ENCODE data around the gene PRKN. TPM values are rescaled to one million over a fixed set of nuclear protein-coding genes. Genes with fewer than 3 reads are reported as not detected.

PRKN gene
- total RNA-seq, 1 experiment from 2014 or later = not detected

DNA sequence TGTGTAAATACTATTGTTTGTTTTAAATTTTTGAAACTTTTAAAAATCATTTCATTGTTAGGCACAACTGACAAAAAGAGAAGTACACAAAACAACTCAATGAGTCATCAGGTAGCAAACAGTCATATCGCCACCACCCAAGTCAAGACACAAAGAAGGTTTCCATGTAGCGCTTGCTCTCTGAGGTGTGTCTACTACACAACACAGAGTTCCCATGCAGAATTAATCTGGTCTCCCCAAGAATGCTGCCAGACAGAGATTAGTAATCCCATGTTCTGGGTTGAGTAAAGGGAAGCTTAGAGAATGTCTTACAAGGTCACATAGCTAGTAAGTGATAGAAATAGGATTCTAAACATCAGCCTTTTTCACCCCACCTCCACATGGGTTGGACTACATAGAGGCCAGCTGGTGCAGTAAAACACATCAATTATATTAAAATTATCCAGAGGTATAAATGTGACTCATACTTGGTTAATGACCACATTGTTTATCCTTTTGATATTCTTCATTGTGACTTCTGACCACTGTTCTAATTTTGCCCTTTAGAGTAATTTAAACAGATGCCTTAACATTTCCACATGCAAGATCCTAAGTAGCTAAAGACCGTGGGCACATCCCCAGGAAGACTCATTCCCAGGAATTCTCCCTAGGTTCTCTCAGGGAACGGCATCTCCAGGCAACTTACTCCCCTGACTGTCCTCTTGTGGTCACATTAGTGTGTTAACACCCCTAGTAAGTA lies 413.5 kb downstream of the PRKN start:
- no peak for DNase-seq (ENCODE audit: low read depth)

DNA sequence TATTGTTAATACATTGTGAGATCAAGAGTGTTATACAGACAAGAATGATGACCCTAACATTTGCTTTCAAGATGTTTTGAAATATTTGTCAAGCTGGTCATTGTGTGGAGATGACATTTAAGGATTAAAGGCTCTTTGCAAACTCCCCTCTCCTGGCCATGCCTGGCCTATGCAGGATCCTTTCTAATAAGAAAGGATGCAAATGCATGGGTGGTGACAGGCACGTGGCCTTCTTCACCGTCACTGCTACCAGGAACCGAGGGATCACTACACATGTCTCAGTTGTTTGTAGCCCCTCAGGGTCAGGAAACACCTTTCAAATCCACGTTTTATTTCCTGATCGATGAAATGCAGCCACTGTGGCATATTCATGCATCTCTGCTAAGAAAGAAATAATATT lies 419.7 kb downstream of the PRKN start:
- DNase-seq (ENCODE audit: low read depth) = no peak

DNA sequence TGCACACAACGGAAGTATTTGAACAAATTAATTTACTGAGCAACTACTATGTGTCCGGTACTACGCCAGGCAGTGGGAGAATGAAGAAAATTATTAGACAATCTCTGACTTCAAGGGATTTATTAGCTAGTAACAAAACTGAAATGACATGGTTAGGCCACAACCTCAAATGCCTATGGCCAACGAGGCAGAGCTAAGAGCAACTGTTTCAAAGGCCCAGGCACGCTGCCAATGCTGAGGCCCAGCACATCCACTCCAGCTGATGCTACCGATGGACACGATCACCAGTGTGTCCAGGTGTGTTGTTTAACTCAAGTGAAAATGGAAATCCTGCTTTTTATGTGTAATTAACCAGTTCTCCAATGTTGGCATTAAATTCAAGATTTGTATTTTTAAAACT lies 420.9 kb downstream of the PRKN start:
- DNase-seq (ENCODE audit: low read depth) = no peak

DNA sequence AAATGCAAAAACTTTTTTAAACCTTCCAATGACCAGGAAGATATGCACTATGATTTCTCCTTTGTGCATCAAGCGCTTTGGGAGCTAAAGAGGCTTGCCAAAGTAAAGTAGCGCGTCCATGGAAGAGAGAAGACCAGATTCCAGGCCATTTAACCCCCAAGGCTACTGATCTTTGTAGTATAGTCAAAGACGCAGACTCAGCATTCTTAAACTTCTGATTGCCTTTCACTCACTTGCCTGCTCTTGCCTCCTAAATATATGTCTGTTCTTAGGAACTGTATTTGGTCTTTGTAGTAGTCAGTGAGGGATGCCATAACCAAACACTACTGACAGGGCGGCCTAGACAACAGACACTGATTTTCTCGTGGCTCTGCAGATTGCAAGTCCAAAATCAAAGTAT lies 426.4 kb downstream of the PRKN start:
- no peak for DNase-seq (ENCODE audit: low read depth)

DNA sequence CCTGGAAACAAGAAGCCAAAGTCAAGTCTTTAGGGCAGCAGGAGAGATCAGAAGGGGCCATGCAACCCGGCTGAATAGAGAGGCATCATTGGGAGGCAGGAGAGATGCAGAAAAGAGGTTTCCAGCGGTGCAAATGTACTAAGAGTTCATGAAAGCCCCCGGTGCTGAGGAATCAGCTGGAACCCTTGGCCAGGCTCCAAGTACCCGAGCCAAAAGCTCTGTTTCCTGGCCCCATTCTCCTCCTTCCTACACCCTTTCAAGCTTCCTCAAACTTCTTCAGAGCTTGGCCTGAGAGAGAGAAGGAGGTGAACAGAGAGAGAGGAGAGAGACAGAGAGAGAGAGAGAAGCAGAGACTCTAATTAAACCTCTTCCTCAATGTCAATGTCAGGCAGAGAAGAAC lies 433.5 kb downstream of the PRKN start:
- DNase-seq (ENCODE audit: low read depth) = no peak

DNA sequence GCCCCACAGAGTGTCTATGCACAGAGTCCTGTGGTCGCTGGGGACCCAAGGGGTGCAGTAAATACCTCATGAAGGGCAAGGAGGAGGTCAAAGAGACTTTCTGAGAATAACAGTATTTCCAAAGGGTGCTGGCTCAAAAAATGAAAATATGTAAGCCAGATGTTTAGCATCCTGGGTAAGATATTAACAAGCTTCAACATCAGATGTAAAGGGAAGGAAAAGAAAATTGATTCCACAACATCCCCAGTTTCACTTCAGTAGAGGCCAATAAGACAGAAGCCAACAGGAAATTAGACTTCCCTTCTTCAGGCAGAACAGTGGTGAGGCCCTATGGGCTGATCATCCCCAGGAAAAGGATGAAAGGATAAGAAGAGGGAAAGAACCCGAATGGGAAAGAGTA lies 434.7 kb downstream of the PRKN start:
- no peak for DNase-seq (ENCODE audit: low read depth)

DNA sequence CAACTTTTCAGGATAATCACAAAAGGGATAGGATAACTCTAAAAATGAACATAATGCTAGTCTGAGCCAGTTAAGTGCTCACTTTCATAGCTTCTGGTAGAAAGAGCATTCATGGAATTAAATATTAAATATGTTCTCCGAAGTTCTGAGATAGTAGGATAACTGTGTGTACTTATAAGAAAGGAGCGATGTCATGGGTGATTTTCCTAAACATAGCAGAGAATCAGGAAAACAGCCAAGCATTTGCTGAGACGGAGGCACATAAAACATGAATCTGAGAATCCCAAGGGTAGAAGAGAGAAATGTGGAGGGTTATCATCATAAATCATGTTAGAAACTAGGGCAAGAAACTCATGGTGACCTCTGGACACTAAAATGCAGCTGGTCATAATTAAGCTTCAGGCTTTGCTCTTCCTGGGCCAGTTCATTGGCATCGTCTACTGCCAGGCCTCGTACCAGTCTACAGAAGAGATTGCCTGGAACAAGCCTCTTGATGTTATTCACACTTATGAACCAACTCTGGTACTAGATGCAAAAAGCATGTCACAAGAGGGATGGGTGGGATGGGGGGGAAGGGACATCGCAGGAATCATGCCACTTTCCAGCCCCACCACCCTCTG lies 436.6 kb downstream of the PRKN start:
- no peak for DNase-seq (ENCODE audit: low read depth)

DNA sequence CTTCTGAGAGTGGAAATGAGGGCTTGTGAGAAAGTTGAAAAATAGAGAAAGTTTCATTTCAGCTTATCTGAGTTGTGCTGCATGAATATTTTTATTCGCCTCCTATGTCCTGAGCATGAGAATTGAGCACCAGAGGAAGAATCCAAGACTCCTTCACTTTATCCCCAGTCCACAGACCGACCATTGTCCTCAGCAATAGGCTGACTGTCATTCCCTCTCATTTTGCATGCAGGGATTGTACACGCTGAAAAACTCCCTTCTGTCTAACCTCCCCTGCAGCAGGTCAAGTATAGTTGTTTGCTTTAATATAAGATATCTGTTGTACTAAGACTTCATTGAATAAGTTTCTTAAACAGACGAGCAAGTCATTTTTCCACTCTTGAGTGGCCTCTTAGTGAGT lies 437.6 kb downstream of the PRKN start:
- no peak for DNase-seq (ENCODE audit: low read depth)

DNA sequence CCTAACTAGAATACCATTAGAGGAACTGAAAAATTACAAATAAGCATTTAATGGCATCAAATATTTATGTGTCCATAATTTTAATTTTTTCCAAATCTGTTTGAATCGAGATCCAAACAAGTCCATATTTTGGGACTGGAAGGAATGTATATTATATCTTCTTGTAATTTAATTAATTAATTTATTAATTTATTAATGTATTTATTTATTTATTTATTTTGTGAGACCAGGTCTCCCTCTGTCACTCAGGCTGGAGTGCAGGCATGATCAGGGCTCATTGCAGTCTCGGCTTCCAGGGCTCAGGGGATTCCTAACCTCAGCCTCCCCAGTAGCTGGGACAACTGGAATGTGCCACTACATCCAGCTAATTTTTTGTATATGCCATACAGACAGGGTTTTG lies 453.6 kb downstream of the PRKN start:
- DNase-seq (ENCODE audit: low read depth) = no peak

DNA sequence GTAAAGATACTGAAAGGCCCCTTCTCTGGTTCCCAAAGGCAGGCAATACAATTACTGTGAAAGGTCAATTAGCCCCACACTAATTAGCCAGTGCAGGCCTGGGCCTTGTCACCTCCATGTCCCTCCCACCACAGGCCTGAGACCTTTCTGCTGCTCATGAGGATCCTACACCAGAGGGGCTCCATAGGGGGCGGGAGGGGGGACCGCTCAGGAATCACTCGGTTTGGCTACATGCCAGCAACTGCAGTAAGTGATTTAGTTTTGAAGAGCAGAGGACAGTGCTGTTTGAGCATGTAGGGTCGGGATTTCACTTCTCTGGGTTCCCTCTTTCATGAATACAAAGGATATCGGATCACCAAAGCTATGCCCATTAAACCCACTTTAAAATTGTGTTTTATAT lies 455.6 kb downstream of the PRKN start:
- no peak for DNase-seq (ENCODE audit: low read depth)

DNA sequence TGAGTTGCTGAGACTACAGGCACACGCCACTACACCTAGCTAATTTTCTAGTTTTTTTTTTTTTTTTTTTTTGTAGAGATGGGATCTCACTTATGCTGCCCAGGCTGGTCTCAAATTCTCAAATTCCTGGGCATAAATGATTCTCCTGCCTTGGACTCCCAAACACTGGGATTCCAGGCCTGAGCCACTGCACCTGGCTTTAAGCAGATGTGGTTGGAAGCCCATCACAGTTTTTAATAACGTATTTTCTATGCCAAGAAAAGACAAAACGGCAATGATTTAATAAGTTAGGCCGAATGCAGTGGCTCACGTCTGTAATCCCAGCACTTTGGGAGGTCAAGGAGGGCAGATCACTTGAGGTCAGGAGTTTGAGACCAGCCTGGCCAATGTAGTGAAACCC lies 456.6 kb downstream of the PRKN start:
- no peak for DNase-seq (ENCODE audit: low read depth)

DNA sequence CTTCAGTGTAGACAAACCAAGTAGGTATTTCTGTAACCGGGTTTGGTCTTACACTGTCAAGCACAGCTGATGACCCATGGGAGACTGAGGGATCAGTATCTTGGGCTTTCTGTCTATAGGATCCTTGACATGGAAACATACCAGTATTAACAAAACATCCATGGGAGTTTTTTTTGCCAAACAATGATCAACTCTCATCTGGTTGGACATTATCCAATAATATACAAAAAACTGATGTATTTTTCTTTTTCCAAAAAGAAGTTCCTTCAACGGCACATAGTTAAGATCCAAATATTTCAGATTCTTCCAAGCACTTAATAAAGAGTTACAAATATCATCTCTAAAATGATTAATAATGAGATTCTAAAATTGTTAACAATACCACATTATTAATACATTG lies 459.9 kb downstream of the PRKN start:
- no peak for DNase-seq (ENCODE audit: low read depth)

DNA sequence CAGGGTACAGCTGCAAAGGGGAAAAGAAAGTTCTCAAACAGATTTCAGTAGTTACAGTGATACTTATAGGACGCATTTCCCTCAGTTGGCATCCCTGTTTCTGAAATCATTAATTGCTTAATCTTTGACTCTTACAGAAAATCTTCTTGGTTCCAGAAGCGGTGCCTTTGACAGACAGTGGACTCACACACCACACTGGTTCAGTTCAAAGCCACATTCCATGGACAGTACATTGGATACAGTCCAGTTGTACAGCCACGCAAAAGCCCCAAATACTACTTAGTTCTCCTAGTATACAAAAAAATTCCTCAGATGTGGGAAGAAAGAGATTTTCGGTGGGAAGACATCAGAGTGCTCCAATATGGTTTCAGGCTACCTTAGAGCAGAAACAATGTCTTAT lies 460.4 kb downstream of the PRKN start:
- no peak for DNase-seq (ENCODE audit: low read depth)

DNA sequence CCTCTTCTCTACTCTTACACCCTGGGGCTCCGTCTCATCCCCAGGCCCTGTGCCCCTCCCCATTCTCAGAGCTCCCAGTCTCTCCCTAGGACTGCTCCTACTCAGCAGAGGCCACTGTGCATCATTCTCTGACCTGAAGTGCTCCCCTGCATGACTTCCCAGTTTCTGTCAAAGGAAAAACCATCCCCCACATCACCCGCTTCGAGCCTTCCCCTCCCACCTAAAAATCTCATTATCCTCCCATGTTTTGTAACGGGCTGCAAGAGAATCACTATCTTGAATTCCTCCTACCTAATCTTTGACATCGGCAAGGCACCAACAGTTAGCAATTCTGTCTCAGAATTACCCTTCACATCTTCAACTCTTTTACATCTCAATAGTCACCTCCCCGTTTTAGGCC lies 463.0 kb downstream of the PRKN start:
- no peak for DNase-seq (ENCODE audit: low read depth)

DNA sequence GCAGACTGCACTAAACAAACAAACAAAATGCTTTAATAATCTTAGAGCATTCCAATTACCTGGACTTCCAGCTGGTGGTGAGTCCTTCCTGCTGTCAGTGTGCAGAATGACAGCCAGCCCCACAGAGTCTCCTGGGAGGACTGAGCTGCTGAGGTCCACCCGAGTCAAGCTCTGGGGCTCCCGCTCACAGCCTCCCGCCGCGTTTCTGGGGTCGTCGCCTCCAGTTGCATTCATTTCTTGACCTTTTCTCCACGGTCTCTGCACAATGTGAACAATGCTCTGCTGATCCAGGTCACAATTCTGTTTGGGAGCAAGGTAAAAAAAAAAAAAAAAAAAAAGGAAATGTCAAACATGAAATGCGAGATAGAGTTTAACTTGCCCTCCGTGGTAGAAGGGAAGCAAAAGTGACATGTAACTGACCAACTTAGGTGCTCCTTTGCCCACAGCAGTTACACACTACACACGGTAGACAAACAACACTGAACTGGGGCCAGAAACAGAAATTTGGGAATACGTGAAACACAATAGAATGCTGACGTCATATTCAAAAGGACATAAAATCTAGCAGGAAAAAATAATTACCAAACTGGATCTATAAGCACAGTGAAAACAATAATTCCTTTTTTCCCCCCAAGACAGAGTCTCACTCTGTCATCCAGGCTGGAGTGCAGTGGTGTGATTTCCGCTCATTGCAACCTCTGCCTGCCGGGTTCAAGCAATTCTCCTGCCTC lies 464.9 kb downstream of the PRKN start:
- no peak for DNase-seq (ENCODE audit: low read depth)

DNA sequence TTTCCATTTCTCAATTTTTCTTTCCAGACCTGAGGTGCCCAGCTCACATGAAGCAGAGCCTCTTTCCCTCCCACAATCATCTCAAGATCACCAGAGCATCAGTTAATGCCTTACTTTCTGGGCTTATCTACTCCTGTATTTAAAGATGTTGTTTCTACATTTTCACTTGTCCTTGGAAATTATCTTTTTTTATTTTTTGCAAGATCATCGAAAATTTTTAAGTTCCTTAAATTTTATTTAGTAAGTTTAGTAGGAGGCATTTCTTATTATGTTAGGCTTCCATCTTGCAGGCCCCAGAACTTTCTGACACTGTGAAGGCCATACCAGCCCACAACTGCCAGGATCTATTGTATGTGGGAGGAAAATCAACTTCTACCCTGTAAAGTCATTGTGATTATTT lies 466.0 kb downstream of the PRKN start:
- DNase-seq (ENCODE audit: low read depth) = no peak

DNA sequence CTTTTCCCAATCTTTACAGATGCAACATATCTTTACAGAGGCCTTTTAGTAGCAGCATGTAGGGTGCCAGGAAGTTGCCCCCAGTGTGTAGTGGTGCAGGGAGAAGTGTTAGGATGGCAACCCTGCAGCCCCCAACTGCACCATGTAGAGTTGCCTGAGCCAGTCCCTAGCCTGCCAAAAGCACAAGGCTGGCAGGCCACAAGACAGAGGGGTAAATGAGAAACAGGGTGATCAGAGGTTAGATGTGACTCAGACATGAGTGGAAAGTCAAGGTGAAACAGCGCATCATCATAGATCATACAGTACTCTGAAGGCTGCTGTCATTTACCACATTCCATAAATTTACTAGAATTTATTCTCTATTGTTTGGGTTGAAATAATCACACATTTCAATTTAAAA lies 467.5 kb downstream of the PRKN start:
- DNase-seq (ENCODE audit: low read depth) = no peak

DNA sequence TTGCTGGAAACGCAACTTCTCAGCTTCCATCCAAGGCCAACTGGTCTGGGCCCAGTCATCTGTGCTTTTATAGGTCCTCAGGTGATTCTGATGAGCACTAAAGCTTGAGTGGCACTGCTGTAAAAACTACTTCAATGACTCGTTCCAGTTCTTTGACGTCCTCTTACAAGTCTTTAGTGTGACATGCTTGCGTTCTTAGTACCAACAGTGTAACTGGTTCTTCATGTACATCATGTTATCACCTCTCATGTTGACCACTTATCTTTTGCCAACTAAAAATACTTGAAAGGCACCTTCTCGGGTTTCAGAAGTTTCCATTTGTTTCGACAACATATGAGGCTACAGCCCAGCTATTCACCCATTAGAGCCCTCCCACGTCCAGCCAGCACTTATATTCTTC lies 468.9 kb downstream of the PRKN start:
- DNase-seq (ENCODE audit: low read depth) = no peak

DNA sequence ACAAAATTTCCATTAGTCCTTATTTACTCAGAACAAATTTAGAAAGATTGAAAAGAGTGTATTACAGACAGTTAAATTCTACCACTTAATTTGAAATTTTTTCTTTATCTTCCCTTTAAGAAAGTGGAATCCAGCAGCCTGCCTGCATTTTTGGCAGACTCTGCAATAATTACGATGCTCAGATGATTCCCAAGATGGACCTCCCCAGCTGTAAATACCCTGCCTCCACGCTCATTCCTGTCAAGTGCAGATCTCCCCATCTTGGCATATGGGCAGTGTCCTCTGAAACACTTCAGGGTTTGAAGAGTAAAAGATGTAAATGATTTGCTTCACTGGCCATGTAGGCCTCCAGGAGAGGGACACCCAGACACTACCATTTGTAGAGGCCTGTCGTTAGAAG lies 471.2 kb downstream of the PRKN start:
- DNase-seq (ENCODE audit: low read depth) = no peak

DNA sequence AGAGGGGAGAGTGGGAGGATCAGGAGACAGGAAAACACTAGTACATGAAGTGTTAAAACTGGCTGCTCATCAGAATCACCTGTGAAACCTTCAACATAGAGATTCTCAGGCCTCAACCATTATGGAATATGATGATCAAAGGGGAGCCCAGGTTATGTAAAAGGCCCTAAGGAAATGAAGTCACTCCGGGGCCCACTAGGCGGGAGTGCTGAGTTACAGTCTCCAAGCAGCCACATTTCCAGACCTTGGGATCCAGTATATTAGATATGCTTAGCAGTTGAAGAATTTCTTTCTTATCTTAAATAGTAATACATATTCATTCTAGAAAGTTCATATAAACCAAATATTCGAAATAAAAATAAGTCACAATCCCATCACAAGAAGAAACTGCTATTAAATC lies 476.3 kb downstream of the PRKN start:
- no peak for DNase-seq (ENCODE audit: low read depth)

DNA sequence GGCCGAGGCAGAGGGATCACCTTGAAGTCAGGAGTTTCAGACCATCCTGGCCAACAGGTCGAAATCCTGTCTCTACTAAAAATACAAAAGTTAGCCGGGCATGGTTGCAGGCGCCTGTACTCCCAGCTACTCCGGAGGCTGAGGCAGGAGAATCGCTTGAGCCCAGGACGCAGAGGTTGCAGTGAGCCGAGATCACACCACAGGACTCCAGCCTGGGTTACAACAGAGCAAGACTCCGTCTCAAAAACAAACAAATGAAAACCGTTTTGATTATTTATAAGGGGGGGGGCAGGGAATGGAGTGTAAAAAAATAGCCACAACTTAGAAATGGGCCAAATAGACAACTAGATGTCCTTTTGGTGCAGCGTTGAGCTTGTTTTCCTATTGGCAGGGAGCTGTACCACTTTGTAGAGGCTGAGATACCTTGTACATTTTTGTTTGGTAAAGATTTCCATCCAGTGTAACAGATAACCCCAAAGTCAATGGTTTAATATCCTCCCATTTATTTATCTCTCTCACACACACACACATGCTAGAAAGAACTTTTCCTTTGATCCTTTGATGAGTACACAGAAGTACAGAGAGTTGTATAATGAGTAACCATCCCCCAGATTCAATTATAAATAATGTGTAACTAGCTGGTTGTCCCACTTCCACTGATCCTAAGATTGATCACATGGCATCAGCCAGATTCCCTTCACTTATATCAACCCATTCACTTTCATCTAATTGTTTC lies 477.5 kb downstream of the PRKN start:
- no peak for DNase-seq (ENCODE audit: low read depth)

DNA sequence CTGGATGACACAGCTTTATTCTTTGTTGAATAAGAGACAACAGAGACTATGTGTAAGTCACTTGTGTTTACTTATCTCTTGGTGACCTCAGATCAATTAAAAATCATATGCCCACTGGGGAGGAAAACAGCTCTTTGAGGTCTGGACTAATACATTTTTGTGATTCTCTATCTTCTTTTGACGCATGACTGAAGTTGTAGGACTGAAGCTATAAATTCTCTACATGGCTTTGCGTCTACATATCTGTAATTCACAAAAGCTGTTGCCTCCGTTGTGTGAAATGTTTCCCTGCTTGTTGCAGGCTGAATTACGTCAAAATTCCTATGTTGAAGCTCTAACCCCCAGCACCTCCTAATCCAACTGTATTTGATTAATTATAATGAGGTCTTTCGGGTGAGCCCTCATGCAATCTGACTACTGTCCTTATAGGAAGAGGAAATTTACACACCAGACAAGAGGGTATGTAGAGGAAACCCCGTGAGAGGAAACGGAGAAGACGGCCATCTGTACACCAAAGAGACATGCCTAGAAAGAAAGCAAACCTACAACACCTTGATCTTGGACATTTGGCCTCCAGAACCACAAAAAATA lies 481.6 kb downstream of the PRKN start:
- DNase-seq (ENCODE audit: low read depth) = no peak
